ENCODE results near the gene FXYD4.
"Not testable (repeated sequence)": the region's sequence is repeated elsewhere in the genome, so short reads cannot be mapped to it uniquely, and the experiment has no call there.

FXYD4 gene

GRCh38 chr10:43419997-43420368, 48.5 kb downstream of the FXYD4 start:
- DNase-seq (ENCODE audit: low spot score), result no peak

GRCh38 chr10:43420369-43421200, 49.1 kb downstream of the FXYD4 start:
- DNase-seq (ENCODE audit: low spot score), result peak; percentile 85

- DNase-seq (ENCODE audit: low spot score), result no peak
These were observed 49.7 kb downstream of the FXYD4 start for GRCh38 chr10:43421201-43421507.

GRCh38 chr10:43421519-43421918, 50.1 kb downstream of the FXYD4 start:
- no peak for DNase-seq (ENCODE audit: low spot score)

GRCh38 chr10:43421944-43422343, 50.5 kb downstream of the FXYD4 start:
- DNase-seq (ENCODE audit: low spot score), result not testable (repeated sequence)

GRCh38 chr10:43424416-43424815, 53.0 kb downstream of the FXYD4 start:
- DNase-seq (ENCODE audit: low spot score), result no peak

All from globus pallidus (tissue), 1 donor.